C4-2B (cell line): ENCODE data around the gene MLLT3.

Experiments
- H3K27ac ChIP-seq: fragments of 450-650 bp; 2 replicates; pipeline ENCODE4 v1.5.1; 2017
- ZFX ChIP-seq: fragments of 450-650 bp; IDR thresholded peaks from 2 replicates; pipeline ENCODE4 v1.6.1; 2017
- TF ChIP-seq, protein P1 (sequence below): fragments of 450-650 bp; conservative IDR thresholded peaks from 2 replicates; pipeline ENCODE4 v1.5.1; 2017; ENCODE audit warnings: mild to moderate bottlenecking

MLLT3 gene

GRCh38 chr9:20464242-20464641, 158.1 kb downstream of the MLLT3 start:
- TF ChIP-seq, protein P1, sequence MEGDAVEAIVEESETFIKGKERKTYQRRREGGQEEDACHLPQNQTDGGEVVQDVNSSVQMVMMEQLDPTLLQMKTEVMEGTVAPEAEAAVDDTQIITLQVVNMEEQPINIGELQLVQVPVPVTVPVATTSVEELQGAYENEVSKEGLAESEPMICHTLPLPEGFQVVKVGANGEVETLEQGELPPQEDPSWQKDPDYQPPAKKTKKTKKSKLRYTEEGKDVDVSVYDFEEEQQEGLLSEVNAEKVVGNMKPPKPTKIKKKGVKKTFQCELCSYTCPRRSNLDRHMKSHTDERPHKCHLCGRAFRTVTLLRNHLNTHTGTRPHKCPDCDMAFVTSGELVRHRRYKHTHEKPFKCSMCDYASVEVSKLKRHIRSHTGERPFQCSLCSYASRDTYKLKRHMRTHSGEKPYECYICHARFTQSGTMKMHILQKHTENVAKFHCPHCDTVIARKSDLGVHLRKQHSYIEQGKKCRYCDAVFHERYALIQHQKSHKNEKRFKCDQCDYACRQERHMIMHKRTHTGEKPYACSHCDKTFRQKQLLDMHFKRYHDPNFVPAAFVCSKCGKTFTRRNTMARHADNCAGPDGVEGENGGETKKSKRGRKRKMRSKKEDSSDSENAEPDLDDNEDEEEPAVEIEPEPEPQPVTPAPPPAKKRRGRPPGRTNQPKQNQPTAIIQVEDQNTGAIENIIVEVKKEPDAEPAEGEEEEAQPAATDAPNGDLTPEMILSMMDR, result no peak
- no peak for TF ChIP-seq ZFX
- no peak overlapping the region for H3K27ac ChIP-seq

DNA sequence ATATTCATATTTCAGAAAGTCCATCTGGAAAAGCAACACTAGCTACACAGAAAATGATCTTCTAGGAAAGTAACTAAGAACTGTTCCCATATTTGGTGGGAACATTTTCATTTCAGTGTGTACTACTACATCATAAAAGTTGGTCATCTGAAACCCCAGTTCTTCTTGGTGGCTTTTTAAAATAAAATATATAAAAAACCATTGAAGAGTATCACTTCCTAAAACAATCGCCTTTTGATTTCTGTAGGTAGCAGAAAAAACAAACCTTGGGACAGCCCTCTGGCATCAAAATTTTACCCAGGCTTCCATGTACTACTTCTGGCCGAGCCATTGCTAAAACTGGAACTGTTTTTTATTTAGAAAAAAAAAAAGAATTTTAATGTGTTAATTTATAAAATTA, 158.5 kb downstream of the MLLT3 start:
- H3K27ac ChIP-seq, result no peak overlapping the region
- TF ChIP-seq, protein P1, result no peak
- TF ChIP-seq ZFX, result no peak

- TF ChIP-seq, protein P1, result peak; percentile 28
- no peak for TF ChIP-seq ZFX
- no peak overlapping the region for H3K27ac ChIP-seq
These were observed 159.9 kb downstream of the MLLT3 start for GRCh38 chr9:20462410-20462809.

GRCh38 chr9:20447291-20447690, 175.0 kb downstream of the MLLT3 start:
- no peak for TF ChIP-seq ZFX
- TF ChIP-seq, protein P1, result no peak

GRCh38 chr9:20446248-20446647, 176.1 kb downstream of the MLLT3 start:
- H3K27ac ChIP-seq, result no peak overlapping the region
- no peak for TF ChIP-seq ZFX
- TF ChIP-seq, protein P1, result no peak

More at GRCh38 chr9:20447291-20447690, 175.0 kb downstream of the MLLT3 start:
- H3K27ac ChIP-seq, result no peak overlapping the region

GRCh38 chr9:20442461-20443319, 179.6 kb downstream of the MLLT3 start:
- H3K27ac ChIP-seq, result no peak overlapping the region
- TF ChIP-seq ZFX, result no peak
- TF ChIP-seq, protein P1, result no peak

DNA sequence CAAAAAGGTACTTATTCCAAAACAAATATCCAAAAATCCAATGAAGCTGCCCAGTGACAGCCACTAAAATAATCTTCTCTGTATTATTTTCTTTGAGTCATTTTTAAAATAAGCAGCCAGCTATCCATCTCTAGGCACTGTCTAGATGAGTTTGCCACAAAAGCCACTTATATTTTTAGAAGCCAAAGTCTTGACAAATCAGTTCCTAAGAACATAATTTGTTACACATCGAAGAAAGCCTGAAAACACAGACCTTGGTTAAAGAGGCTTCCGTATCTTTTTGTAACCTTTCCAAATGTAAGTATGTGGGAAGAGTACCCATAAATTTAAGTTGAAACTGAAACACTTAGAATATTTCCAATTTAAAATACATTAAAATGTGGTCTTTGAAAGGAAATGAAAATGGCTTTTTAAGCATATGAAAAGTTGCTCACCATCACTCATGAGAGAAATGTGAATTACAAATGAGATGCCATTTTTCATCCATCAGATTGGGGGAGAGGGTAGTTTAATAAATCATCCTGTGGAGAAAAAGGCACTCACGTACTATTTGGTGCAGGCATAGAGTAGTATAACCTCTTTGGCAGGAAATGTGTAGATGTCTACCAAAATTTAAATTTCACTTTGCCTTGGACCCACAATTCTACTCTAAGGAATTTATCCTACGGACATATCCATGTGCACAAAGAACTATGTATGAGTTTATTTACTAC, 180.4 kb downstream of the MLLT3 start:
- H3K27ac ChIP-seq, result no peak overlapping the region
- TF ChIP-seq ZFX, result no peak
- TF ChIP-seq, protein P1, result no peak
